ENCODE results near the gene MACC1.
"Not testable (repeated sequence)": the region's sequence is repeated elsewhere in the genome, so short reads cannot be mapped to it uniquely, and the experiment has no call there.

The MACC1 gene

DNA sequence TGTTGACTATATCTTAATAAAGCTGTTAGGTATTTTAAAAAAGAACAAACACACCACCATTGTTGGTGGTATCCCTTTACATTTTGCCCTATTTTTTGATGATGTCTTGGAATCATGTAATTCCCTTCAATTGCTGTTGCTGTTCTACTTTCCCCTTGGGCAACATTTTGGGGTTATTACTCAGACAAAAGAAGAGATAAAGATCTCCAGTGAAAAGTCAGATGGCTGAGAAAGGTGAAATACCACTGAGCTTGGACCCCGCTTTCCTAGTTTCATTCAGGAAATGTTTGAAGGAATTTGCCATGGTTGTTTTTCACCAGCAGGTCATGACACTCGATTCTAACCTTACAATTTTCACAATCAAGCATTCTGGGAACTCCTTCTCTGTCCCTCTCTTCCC, 84.6 kb downstream of the MACC1 start:
- intact Hi-C loops (cut with micrococcal nuclease): no loop called here
- Mint-ChIP-seq H3K36me3 (ENCODE audit: low read depth) (no peaks in the 10 kb centered on the region), H3K27ac (no peak overlapping the region), H3K4me1 (ENCODE audit: low read depth) (no peaks in the 10 kb centered on the region), H3K4me3 (no peak overlapping the region), H3K9me3 (no peaks in the 10 kb centered on the region), H3K27me3 (no peaks in the 10 kb centered on the region)

DNA sequence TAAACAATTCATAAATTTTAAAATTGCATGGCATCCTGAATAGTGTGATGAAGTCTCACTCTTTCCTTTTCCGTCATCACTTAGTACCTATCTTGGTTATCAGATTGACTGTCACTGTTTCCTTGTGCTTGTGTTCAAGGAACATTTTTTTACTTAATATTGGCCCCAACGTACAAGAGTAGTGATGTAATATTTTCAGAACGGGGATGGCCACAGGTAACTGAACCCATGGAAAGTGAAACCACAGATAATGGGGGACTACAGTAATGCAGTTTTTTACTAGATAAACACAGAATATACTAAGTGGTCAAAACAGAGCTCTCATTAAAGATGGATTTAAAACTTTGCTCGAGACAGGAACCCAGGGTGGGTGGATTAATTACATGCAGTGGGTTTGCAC, 85.4 kb downstream of the MACC1 start:
- Mint-ChIP-seq H3K4me1 (ENCODE audit: low read depth) (no peaks in the 10 kb centered on the region), H3K4me3 (no peak overlapping the region), H3K36me3 (ENCODE audit: low read depth) (no peaks in the 10 kb centered on the region), H3K27ac (no peak overlapping the region), H3K27me3 (no peaks in the 10 kb centered on the region), H3K9me3 (no peaks in the 10 kb centered on the region)
- intact Hi-C loops (cut with micrococcal nuclease): no loop called here

DNA sequence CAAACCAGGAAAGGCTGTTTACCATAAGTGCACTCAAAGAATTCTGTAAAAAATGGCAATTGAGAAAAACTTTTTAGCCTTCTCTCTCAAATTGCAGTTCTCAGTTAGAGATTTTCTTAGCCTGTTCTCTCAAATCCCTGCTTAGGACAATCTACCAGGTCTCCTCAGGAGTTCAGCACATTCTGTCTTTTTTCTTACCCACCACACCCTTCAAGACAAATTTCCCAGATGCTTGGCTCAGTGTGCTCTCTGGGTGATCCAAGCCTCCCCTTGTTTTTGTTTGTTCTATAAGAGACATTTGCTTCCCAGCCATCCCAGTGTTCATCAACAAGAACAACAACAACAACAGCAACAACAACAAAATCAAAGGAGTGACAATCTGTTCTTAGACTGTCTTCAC, 87.3 kb downstream of the MACC1 start:
- H3K4me3 Mint-ChIP-seq: no peak overlapping the region
- no peaks in the 10 kb centered on the region for H3K9me3 Mint-ChIP-seq
- H3K4me1 Mint-ChIP-seq (ENCODE audit: low read depth): no peaks in the 10 kb centered on the region
- no peaks in the 10 kb centered on the region for H3K27me3 Mint-ChIP-seq
- no peaks in the 10 kb centered on the region for H3K36me3 Mint-ChIP-seq (ENCODE audit: low read depth)
- no peak overlapping the region for H3K27ac Mint-ChIP-seq
- intact Hi-C loops (cut with micrococcal nuclease): no loop called here

DNA sequence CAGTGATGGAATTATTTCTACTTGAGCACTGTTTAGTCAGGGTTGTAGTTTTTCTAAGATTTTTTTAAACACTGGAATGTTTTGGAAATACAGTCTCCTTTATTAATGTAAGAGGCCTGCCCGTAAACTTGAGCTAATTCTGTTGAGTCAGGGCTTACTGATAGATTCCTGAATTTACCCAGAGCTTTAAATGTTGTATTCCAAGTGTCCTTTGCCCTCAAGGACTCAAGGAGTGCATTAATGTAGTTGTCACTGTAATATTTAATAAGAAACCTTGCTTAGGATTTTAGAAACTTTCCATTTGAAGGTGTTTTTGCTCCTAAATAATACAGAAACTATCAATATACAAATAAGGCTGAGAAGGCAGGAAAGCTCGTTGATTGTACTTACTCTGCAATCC, 89.2 kb downstream of the MACC1 start:
- Mint-ChIP-seq H3K9me3 (no peaks in the 10 kb centered on the region), H3K27me3 (no peaks in the 10 kb centered on the region), H3K4me3 (no peak overlapping the region), H3K4me1 (ENCODE audit: low read depth) (no peaks in the 10 kb centered on the region), H3K36me3 (ENCODE audit: low read depth) (no peaks in the 10 kb centered on the region), H3K27ac (no peak overlapping the region)
- intact Hi-C loops (cut with micrococcal nuclease): no loop called here

DNA sequence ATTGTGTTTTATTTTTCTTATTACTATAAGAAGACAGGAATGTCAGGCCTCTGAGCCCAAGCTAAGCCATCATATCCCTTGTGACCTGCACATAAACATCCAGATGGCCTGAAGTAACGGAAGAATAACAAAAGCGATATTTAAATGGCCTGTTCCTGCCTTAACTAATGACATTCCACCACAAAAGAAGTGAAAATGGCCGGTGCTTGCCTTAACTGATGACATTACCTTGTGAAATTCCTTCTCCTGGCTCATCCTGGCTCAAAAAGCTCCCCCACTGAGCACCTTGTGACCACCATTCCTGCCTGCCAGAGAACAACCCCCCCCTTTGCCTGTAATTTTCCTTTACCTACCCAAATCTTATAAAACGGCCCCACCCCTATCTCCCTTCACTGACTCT, 91.1 kb downstream of the MACC1 start:
- H3K9me3 Mint-ChIP-seq; H3K27me3 Mint-ChIP-seq; H3K36me3 Mint-ChIP-seq (ENCODE audit: low read depth); intact Hi-C loops (cut with micrococcal nuclease); H3K4me3 Mint-ChIP-seq; H3K27ac Mint-ChIP-seq; H3K4me1 Mint-ChIP-seq (ENCODE audit: low read depth): not testable (repeated sequence)

DNA sequence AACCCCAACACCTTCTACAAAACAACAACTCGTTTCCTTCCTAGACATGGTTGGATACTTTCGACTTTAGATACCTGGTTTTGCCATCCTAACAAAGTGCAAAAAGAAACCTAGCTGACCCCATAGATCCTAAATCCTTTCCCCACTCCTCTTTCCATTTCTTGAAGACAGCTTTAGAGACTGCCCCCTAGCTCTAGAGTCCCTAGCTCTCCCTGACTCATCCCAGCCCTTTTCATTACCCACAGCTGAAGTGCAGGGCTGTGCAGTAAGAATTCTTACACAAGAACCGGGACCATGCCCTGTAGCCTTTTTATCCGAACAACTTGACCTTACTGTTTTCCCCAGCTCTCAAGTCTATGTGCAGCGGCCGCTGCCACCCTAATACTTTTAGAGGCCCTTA, 93.1 kb downstream of the MACC1 start:
- H3K4me3 Mint-ChIP-seq; H3K36me3 Mint-ChIP-seq (ENCODE audit: low read depth); H3K4me1 Mint-ChIP-seq (ENCODE audit: low read depth); H3K9me3 Mint-ChIP-seq; intact Hi-C loops (cut with micrococcal nuclease); H3K27ac Mint-ChIP-seq; H3K27me3 Mint-ChIP-seq: not testable (repeated sequence)

DNA sequence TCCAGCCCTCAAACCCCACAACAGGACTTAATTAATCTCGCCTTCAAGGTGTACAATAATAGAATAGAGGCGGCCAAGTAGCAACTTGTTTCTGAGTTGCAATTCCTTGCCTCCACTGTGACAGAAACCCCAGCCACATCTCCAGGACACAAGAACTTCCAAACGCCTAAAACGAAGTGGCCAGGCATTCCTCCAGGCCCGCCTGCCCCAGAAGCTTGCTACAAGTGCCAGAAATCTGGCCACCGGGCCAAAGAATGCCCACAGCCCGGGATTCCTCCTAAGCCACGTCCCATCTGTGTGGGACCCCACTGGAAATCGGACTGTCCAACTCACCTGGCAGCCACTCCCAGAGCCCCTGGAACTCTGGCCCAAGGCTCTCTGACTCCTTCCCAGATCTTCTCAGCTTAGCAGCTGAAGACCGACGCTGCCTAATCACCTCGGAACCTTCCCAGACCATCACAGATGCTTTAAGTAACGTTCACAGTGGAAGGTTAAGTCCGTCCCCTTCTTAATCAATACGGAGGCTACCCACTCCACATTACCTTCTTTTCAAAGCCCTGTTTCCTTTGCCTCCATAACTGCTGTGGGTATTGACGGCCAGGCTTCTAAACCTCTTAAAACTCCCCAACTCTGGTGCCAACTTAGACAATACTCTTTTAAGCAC, 94.4 kb downstream of the MACC1 start:
- H3K4me3 Mint-ChIP-seq; H3K27me3 Mint-ChIP-seq; intact Hi-C loops (cut with micrococcal nuclease); H3K36me3 Mint-ChIP-seq (ENCODE audit: low read depth); H3K27ac Mint-ChIP-seq; H3K4me1 Mint-ChIP-seq (ENCODE audit: low read depth); H3K9me3 Mint-ChIP-seq: not testable (repeated sequence)

DNA sequence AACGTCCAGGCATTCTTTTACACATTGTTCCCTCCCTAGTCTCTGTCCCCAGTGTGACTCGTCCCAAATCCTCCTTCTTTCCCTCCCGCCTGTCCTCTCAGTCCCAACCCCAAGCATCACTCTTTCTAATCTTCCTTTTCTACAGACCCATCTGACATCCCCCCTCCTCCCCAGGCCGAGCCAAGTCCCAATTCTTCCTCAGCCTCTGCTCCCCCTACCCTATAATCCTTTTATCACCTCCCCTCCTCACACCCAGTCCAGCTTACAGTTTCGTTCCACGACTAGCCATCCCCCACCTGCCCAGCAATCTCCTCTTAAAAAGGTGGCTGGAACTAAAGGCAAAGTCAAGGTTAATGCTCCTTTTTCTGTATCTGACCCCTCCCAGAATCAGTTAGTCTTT, 95.1 kb downstream of the MACC1 start:
- Mint-ChIP-seq H3K36me3 (ENCODE audit: low read depth) (no peaks in the 10 kb centered on the region), H3K27ac (no peak overlapping the region), H3K4me1 (ENCODE audit: low read depth) (no peaks in the 10 kb centered on the region), H3K27me3 (no peaks in the 10 kb centered on the region), H3K4me3 (no peak overlapping the region), H3K9me3 (no peaks in the 10 kb centered on the region)
- intact Hi-C loops (cut with micrococcal nuclease): no loop called here

DNA sequence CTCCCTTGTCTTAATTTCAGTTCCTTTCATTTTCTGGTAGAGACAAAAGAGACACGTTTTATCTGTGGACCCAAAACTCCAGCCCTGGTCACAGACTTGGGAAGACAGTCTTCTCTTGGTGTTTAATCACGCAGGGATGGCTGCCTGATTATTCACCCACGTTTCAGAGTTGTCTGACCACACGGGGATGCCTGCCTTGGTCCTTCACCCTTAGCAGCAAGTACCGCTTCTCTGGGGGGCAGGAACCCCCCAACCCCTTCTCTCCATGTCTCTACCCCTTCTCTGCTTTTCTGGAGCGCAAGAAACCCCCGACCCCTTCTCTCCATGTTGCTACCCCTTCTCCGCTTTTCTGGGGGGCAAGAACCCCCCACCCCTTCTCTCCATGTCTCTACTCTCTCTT, 95.8 kb downstream of the MACC1 start:
- Mint-ChIP-seq H3K27me3 (no peaks in the 10 kb centered on the region), H3K27ac (no peak overlapping the region), H3K36me3 (ENCODE audit: low read depth) (no peaks in the 10 kb centered on the region), H3K4me3 (no peak overlapping the region), H3K4me1 (ENCODE audit: low read depth) (no peaks in the 10 kb centered on the region), H3K9me3 (no peaks in the 10 kb centered on the region)
- intact Hi-C loops (cut with micrococcal nuclease): no loop called here

DNA sequence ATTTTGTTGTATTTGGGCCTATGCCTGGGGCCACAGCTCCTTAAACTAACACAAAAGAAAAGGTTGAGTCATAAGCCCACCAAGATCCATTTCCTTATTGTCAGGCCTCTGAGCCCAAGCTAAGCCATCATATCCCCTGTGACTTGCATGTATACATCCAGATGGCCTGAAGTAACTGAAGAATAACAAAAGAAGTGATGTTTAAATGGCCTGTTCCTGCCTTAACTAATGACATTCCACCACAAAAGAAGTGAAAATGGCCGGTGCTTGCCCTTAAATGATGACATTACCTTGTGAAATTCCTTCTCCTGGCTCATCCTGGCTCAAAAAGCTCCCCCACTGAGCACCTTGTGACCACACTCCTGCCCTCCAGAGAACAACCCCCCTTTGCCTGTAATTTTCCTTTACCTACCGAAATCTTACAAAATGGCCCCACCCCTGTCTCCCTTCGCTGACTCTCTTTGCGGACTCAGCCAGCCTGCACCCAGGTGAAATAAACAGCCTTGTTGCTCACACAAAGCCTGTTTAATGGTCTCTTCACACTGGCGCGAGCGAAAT, 96.5 kb downstream of the MACC1 start:
- H3K4me3 Mint-ChIP-seq; H3K36me3 Mint-ChIP-seq (ENCODE audit: low read depth); H3K4me1 Mint-ChIP-seq (ENCODE audit: low read depth); intact Hi-C loops (cut with micrococcal nuclease); H3K27ac Mint-ChIP-seq; H3K9me3 Mint-ChIP-seq; H3K27me3 Mint-ChIP-seq: not testable (repeated sequence)

DNA sequence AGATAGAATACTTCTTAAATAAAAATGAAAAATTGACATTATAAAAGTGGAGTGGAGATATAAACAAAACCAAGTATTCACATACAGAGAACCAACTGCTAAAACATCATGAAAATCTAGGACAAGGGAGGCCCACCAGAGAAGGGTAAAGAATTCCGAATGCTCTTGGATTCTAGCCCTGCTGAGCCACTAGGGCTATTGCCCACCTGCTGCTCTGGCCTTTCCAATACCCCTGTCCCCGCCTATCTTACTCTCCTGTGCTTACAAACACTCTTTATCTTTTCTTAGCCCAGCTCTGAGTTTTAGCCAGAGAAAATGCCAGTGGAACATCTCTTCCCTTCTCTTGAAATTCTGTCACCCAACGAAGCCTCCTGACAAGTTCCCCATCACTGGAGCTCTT, 100.3 kb downstream of the MACC1 start:
- Mint-ChIP-seq H3K36me3 (ENCODE audit: low read depth) (no peaks in the 10 kb centered on the region), H3K27ac (no peak overlapping the region), H3K4me1 (ENCODE audit: low read depth) (peaks cover 16% of the 10 kb centered on the region), H3K27me3 (no peaks in the 10 kb centered on the region), H3K9me3 (no peaks in the 10 kb centered on the region), H3K4me3 (no peak overlapping the region)
- intact Hi-C loops (cut with micrococcal nuclease): loop anchor here (10.0 kb wide), 1 partner anchor 412 kb away; the partner anchor contains the start of gene POLR1F

DNA sequence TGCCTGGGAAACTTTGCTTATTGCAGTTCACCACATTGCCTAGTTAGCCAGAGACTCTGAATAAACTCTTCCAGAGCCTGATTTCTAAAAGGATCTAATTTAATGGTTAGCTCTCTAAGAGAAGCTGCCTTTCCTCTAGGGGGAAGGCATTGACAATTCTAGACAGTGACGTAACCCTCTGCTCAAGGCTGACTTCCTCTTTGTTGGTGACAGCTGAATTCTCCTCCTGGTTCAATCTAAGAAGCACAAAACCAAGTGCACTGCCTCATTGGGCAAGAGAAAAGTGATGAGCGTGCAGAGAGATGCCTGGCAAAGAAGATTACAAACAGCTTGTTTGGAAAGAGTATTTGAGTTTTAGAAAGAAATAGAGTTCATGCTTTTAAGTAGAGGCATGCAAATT, 102.7 kb downstream of the MACC1 start:
- Mint-ChIP-seq H3K27me3 (no peaks in the 10 kb centered on the region), H3K27ac (no peak overlapping the region), H3K4me1 (ENCODE audit: low read depth) (peaks cover 16% of the 10 kb centered on the region), H3K4me3 (no peak overlapping the region), H3K9me3 (no peaks in the 10 kb centered on the region), H3K36me3 (ENCODE audit: low read depth) (no peaks in the 10 kb centered on the region)
- intact Hi-C loops (cut with micrococcal nuclease): loop anchor here (10.0 kb wide), 1 partner anchor 410 kb away; the partner anchor contains the start of gene POLR1F

DNA sequence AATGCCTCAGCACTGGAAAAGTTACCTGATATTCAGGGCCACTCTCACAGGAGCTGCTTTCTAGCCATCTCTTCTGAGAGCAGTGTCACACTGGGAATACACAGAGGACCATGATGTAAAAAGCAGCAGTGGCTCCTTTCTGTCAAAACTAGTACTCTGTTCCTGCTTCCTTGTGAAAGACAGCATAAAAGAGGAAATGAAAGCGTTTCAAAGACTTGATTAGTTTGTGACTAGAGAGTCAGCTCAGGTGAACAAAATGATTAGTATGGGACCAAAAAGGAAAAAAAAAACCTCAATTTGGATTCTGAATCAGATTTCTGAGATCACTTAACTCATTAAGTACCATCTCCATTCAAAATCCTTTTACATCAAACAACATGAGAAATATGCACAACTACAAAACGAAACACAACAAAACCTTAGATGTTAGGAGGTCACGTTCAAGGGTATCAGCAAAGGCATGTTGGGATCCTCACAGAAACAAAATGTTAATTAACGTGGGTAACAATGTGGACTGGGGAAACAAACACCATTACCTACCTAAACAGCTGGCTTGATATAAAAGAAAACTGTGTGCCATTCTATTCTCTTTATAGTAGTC, 103.7 kb downstream of the MACC1 start:
- H3K27me3 Mint-ChIP-seq: peaks cover 2% of the 10 kb centered on the region
- no peaks in the 10 kb centered on the region for H3K36me3 Mint-ChIP-seq (ENCODE audit: low read depth)
- peaks cover 16% of the 10 kb centered on the region for H3K4me1 Mint-ChIP-seq (ENCODE audit: low read depth)
- no peak overlapping the region for H3K27ac Mint-ChIP-seq
- H3K9me3 Mint-ChIP-seq: no peaks in the 10 kb centered on the region
- intact Hi-C loops (cut with micrococcal nuclease): loop anchor here (10.0 kb wide), 1 partner anchor 409 kb away; the partner anchor contains the start of gene POLR1F
- no peak overlapping the region for H3K4me3 Mint-ChIP-seq

DNA sequence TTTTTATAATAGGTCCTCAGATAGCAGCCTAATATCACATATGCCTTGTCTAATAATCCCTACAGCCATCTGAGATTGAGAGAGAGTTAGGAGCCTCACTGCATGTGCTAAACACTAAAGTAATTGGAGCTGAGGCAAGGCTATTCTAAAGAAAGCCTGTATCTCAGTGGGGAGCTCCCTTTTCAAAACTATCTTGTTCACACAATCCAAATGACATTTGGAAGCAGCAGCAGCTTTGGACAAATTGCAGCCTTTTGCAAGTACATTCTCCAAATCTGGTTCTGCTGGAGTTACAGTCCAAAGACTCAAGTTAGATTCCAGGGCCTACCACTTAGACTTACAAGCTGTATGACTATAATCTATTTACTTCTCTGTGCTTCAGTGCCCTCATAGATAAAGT, 104.5 kb downstream of the MACC1 start:
- H3K27me3 Mint-ChIP-seq: peaks cover 2% of the 10 kb centered on the region
- no peaks in the 10 kb centered on the region for H3K9me3 Mint-ChIP-seq
- H3K4me1 Mint-ChIP-seq (ENCODE audit: low read depth): peaks cover 16% of the 10 kb centered on the region
- H3K36me3 Mint-ChIP-seq (ENCODE audit: low read depth): no peaks in the 10 kb centered on the region
- intact Hi-C loops (cut with micrococcal nuclease): loop anchor here (10.0 kb wide), 1 partner anchor 408 kb away; the partner anchor contains the start of gene POLR1F
- no peak overlapping the region for H3K27ac Mint-ChIP-seq
- no peak overlapping the region for H3K4me3 Mint-ChIP-seq
